ENCODE measurements around the gene PLEKHA7.

- TF ChIP-seq POLR2AphosphoS5 (IDR thresholded peaks at IDR 0.05; ENCODE audit: low read depth, low read length) (no peak), POLR2A (IDR thresholded peaks at IDR 0.05; ENCODE audit: borderline replicate concordance, extremely low read depth, insufficient read depth, insufficient read length) (no peak)
Observed at GRCh38 chr11:16945671-16946469, 68.3 kb downstream of the PLEKHA7 start.
